Mesendoderm (in vitro differentiated cells): ENCODE data around the gene SAMD4A.

Experiments
- DNase-seq: peaks from one replicate; pipeline ENCODE4 v3.0.0; 2013
- H2AK5ac ChIP-seq: 2 replicates; pipeline ENCODE4 v1.6.1; 2013; ENCODE audit warnings: low read length, inconsistent platforms
- H2BK120ac ChIP-seq: 2 replicates; pipeline ENCODE4 v1.6.1; 2013; ENCODE audit warnings: low read depth, mild to moderate bottlenecking, low read length, moderate library complexity, mixed read lengths
- H2BK15ac ChIP-seq: replicated peaks from 2 replicates; pipeline ENCODE4 v1.6.1; 2013; ENCODE audit warnings: low read depth, mild to moderate bottlenecking, moderate library complexity
- H2BK5ac ChIP-seq: 2 replicates; pipeline ENCODE4 v1.6.1; 2013; ENCODE audit warnings: low read length, inconsistent platforms
- H3K18ac ChIP-seq: 2 replicates; pipeline ENCODE4 v1.6.1; 2013; ENCODE audit warnings: mild to moderate bottlenecking, low read length, mixed read lengths
- H3K23ac ChIP-seq: one replicate; pipeline ENCODE4 v1.6.1; 2013; ENCODE audit warnings: low read length
- H3K27ac ChIP-seq: 2 replicates; pipeline ENCODE4 v1.5.1; 2013; ENCODE audit warnings: low read depth, mild to moderate bottlenecking, inconsistent platforms, low read length, moderate library complexity
- H3K27me3 ChIP-seq: 2 replicates; pipeline ENCODE4 v1.6.1; 2013; ENCODE audit warnings: low read length, control low read depth, mild to moderate bottlenecking, inconsistent platforms; ENCODE audit not compliant: insufficient read depth, poor library complexity
- H3K36me3 ChIP-seq: 2 replicates; pipeline ENCODE4 v1.6.1; 2013; ENCODE audit warnings: low read length, inconsistent platforms; ENCODE audit not compliant: control insufficient read depth, insufficient read depth
- H3K4ac ChIP-seq: one replicate; pipeline ENCODE4 v1.6.1; 2013; ENCODE audit warnings: low read depth, mild to moderate bottlenecking, low read length, moderate library complexity
- H3K4me1 ChIP-seq: 2 replicates; pipeline ENCODE4 v1.6.1; 2013; ENCODE audit warnings: low read depth, low read length, inconsistent platforms; ENCODE audit not compliant: control insufficient read depth
- H3K4me2 ChIP-seq: 2 replicates; pipeline ENCODE4 v1.6.1; 2013; ENCODE audit warnings: low read length
- H3K4me3 ChIP-seq: 2 replicates; pipeline ENCODE4 v1.5.1; 2013; ENCODE audit warnings: mild to moderate bottlenecking, low read length
- H3K56ac ChIP-seq: one replicate; pipeline ENCODE4 v1.6.1; 2013; ENCODE audit warnings: low read length
- H3K79me1 ChIP-seq: 2 replicates; pipeline ENCODE4 v1.6.1; 2013; ENCODE audit warnings: low read length, inconsistent platforms
- H3K79me2 ChIP-seq: 2 replicates; pipeline ENCODE4 v1.6.1; 2013; ENCODE audit warnings: mild to moderate bottlenecking, low read length; ENCODE audit not compliant: control insufficient read depth, insufficient read depth
- H3K9ac ChIP-seq: 2 replicates; pipeline ENCODE4 v1.6.1; 2013; ENCODE audit warnings: low read length, inconsistent platforms
- H4K5ac ChIP-seq: one replicate; pipeline ENCODE4 v1.6.1; 2013; ENCODE audit warnings: low read length
- H4K8ac ChIP-seq: one replicate; pipeline ENCODE4 v1.6.1; 2013; ENCODE audit warnings: low read depth, mild to moderate bottlenecking, control low read depth, low read length, moderate library complexity
- WGBS: extraction: QIAGEN DNeasy Blood & Tissue Kit; methylation state at CpG from one replicate; pipeline ENCODE4 v1.1.7; 2013; ENCODE audit warnings: low lambda C conversion rate, missing lambda C conversion rate; ENCODE audit not compliant: insufficient coverage; ENCODE audit errors: extremely low coverage; 5-methylcytosine and 5-hydroxymethylcytosine counted together

SAMD4A gene

DNA sequence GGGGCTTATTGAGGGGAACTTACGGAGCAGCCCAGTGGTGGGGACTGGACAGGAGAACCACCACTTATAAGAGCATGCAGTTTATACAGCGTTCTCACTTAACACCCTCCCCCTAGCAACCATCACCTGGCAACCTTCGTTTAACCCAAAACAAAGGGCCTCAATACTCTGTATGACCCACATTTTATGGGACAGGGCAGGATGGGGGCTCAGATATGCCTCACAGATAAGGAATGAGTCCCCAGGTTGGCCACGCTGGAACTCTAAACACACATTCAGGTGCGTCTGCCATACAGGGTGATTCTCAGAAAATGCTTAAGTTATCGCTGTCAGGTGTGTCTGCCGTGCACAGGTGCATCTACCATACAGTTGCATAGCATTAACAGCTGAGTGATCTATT, 236.5 kb downstream of the SAMD4A start:
- H3K18ac ChIP-seq, result no peak overlapping the region
- DNase-seq, result peak; percentile 74
- H3K9ac ChIP-seq, result no peak overlapping the region
- H2BK120ac ChIP-seq, result no peak overlapping the region
- no peak overlapping the region for H3K4me2 ChIP-seq
- H4K8ac ChIP-seq, result no peak overlapping the region
- H2BK15ac ChIP-seq, result no peak overlapping the region
- no peaks in the 10 kb centered on the region for H3K79me2 ChIP-seq
- no peak overlapping the region for H3K4ac ChIP-seq
- no peaks in the 10 kb centered on the region for H3K4me1 ChIP-seq
- H4K5ac ChIP-seq, result no peak overlapping the region
- H2AK5ac ChIP-seq, result no peak overlapping the region
- no CpG with 5 or more reads among the region's 7 CpGs for WGBS
- no peak overlapping the region for H3K56ac ChIP-seq
- no peak overlapping the region for H2BK5ac ChIP-seq
- no peak overlapping the region for H3K4me3 ChIP-seq
- H3K36me3 ChIP-seq, result no peaks in the 10 kb centered on the region
- no peaks in the 10 kb centered on the region for H3K79me1 ChIP-seq
- H3K23ac ChIP-seq, result no peak overlapping the region
- no peaks in the 10 kb centered on the region for H3K27me3 ChIP-seq
- H3K27ac ChIP-seq, result no peak overlapping the region

- H2BK5ac ChIP-seq, result no peak overlapping the region
- peak; percentile 33 for DNase-seq
- H2BK15ac ChIP-seq, result no peak overlapping the region
- H3K18ac ChIP-seq, result no peak overlapping the region
- no peaks in the 10 kb centered on the region for H3K4me1 ChIP-seq
- no peak overlapping the region for H4K5ac ChIP-seq
- H3K9ac ChIP-seq, result no peak overlapping the region
- no peak overlapping the region for H3K27ac ChIP-seq
- H3K27me3 ChIP-seq, result no peaks in the 10 kb centered on the region
- WGBS, result no CpG with 5 or more reads among the region's 13 CpGs
- H3K4me2 ChIP-seq, result no peak overlapping the region
- no peak overlapping the region for H2BK120ac ChIP-seq
- no peak overlapping the region for H3K4me3 ChIP-seq
- H3K4ac ChIP-seq, result no peak overlapping the region
- H3K36me3 ChIP-seq, result no peaks in the 10 kb centered on the region
- no peak overlapping the region for H4K8ac ChIP-seq
- H3K23ac ChIP-seq, result no peak overlapping the region
- no peak overlapping the region for H3K56ac ChIP-seq
- no peaks in the 10 kb centered on the region for H3K79me1 ChIP-seq
- H2AK5ac ChIP-seq, result no peak overlapping the region
- no peaks in the 10 kb centered on the region for H3K79me2 ChIP-seq
These were observed 237.1 kb downstream of the SAMD4A start for GRCh38 chr14:54803926-54804537.

GRCh38 chr14:54804538-54805041, 237.7 kb downstream of the SAMD4A start:
- Histone ChIP-seq H2BK5ac (no peak overlapping the region), H3K4me2 (no peak overlapping the region), H3K4ac (no peak overlapping the region), H3K79me2 (no peaks in the 10 kb centered on the region), H2BK15ac (no peak overlapping the region), H3K36me3 (no peaks in the 10 kb centered on the region), H3K4me1 (no peaks in the 10 kb centered on the region), H3K27me3 (no peaks in the 10 kb centered on the region), H4K5ac (no peak overlapping the region), H4K8ac (no peak overlapping the region), H3K79me1 (no peaks in the 10 kb centered on the region), H3K9ac (no peak overlapping the region), H3K4me3 (no peak overlapping the region), H2AK5ac (no peak overlapping the region), H3K27ac (no peak overlapping the region), H3K23ac (no peak overlapping the region), H2BK120ac (no peak overlapping the region), H3K18ac (no peak overlapping the region), H3K56ac (no peak overlapping the region)
- no CpG with 5 or more reads among the region's 16 CpGs for WGBS
- no peak for DNase-seq

- no peak overlapping the region for H2AK5ac ChIP-seq
- no peak overlapping the region for H2BK5ac ChIP-seq
- no CpG with 5 or more reads among the region's 6 CpGs for WGBS
- H3K27ac ChIP-seq, result no peak overlapping the region
- no peaks in the 10 kb centered on the region for H3K4me1 ChIP-seq
- H3K9ac ChIP-seq, result no peak overlapping the region
- DNase-seq, result no peak
- no peak overlapping the region for H3K4ac ChIP-seq
- no peak overlapping the region for H2BK120ac ChIP-seq
- H3K79me1 ChIP-seq, result no peaks in the 10 kb centered on the region
- H4K5ac ChIP-seq, result no peak overlapping the region
- no peak overlapping the region for H2BK15ac ChIP-seq
- no peaks in the 10 kb centered on the region for H3K27me3 ChIP-seq
- no peak overlapping the region for H3K18ac ChIP-seq
- no peaks in the 10 kb centered on the region for H3K36me3 ChIP-seq
- no peak overlapping the region for H3K4me2 ChIP-seq
- no peak overlapping the region for H4K8ac ChIP-seq
- no peak overlapping the region for H3K4me3 ChIP-seq
- no peak overlapping the region for H3K23ac ChIP-seq
- H3K79me2 ChIP-seq, result no peaks in the 10 kb centered on the region
- H3K56ac ChIP-seq, result peak overlapping the region; percentile 6
These were observed 238.1 kb downstream of the SAMD4A start for GRCh38 chr14:54805070-54805444.

GRCh38 chr14:54805445-54806322, 238.8 kb downstream of the SAMD4A start:
- no peaks in the 10 kb centered on the region for H3K79me1 ChIP-seq
- H2BK5ac ChIP-seq, result no peak overlapping the region
- no CpG with 5 or more reads among the region's 23 CpGs for WGBS

More at GRCh38 chr14:54805445-54806322, 238.8 kb downstream of the SAMD4A start:
- H3K27me3 ChIP-seq, result no peaks in the 10 kb centered on the region
- no peak overlapping the region for H3K27ac ChIP-seq
- H2BK120ac ChIP-seq, result no peak overlapping the region
- no peak overlapping the region for H2BK15ac ChIP-seq
- no peak overlapping the region for H3K9ac ChIP-seq
- H2AK5ac ChIP-seq, result no peak overlapping the region
- peak; percentile 92 for DNase-seq
- H3K56ac ChIP-seq, result no peak overlapping the region
- H4K8ac ChIP-seq, result no peak overlapping the region
- no peaks in the 10 kb centered on the region for H3K4me1 ChIP-seq
- no peak overlapping the region for H3K4me3 ChIP-seq
- H3K4me2 ChIP-seq, result no peak overlapping the region
- H3K23ac ChIP-seq, result no peak overlapping the region
- no peak overlapping the region for H3K4ac ChIP-seq
- no peak overlapping the region for H3K18ac ChIP-seq
- no peaks in the 10 kb centered on the region for H3K79me2 ChIP-seq
- H4K5ac ChIP-seq, result no peak overlapping the region
- no peaks in the 10 kb centered on the region for H3K36me3 ChIP-seq
